ENCODE results near the gene PLAAT4.
"Not testable (repeated sequence)": the region's sequence is repeated elsewhere in the genome, so short reads cannot be mapped to it uniquely, and the experiment has no call there.

The PLAAT4 gene

GRCh38 chr11:63572026-63572688 lies 35.5 kb downstream of the PLAAT4 start:
- no peaks in the 10 kb centered on the region for H3K27me3 ChIP-seq (ENCODE audit: insufficient read depth, poor library complexity, severe bottlenecking)
- TF ChIP-seq SPI1 (IDR thresholded peaks at IDR 0.05; ENCODE audit: borderline replicate concordance, low read depth) (peak; percentile 80; the same call in 1 of the 2 replicates), GABPA (IDR thresholded peaks at IDR 0.05; ENCODE audit: low read depth) (no peak)
- DNase-seq (ENCODE audit: low read depth in 1 of 2, low spot score in 1 of 2), result no peak
- no peak overlapping the region for H3K4me3 ChIP-seq (replicated peaks; ENCODE audit: insufficient read depth, low read length)
- H3K27ac ChIP-seq (replicated peaks), result no peak overlapping the region

GRCh38 chr11:63573881-63574855 lies 37.6 kb downstream of the PLAAT4 start:
- Histone ChIP-seq H3K27me3 (ENCODE audit: insufficient read depth, poor library complexity, severe bottlenecking) (no peaks in the 10 kb centered on the region), H3K27ac (replicated peaks) (0 out of 2 replicates have a peak overlapping the region, but pooled peaks have one; percentile 13), H3K4me3 (replicated peaks; ENCODE audit: insufficient read depth, low read length) (no peak overlapping the region)
- no peak for TF ChIP-seq GABPA (IDR thresholded peaks at IDR 0.05; ENCODE audit: low read depth)
- TF ChIP-seq SPI1 (IDR thresholded peaks at IDR 0.05; ENCODE audit: borderline replicate concordance, low read depth), result no peak
- no peak for TF ChIP-seq POLR2AphosphoS5 (IDR thresholded peaks at IDR 0.05; ENCODE audit: low read depth)
- no peak for TF ChIP-seq CTCF (IDR thresholded peaks at IDR 0.05; ENCODE audit: insufficient read depth, low read length)
- TF ChIP-seq REST (IDR thresholded peaks at IDR 0.05; ENCODE audit: insufficient replicate concordance, low read depth), result no peak
- peak in 1 of 2 experiments; percentile 52 for DNase-seq (ENCODE audit: low read depth in 1 of 2, low spot score in 1 of 2)

GRCh38 chr11:63574856-63575602 lies 38.4 kb downstream of the PLAAT4 start:
- DNase-seq (ENCODE audit: low read depth in 1 of 2, low spot score in 1 of 2), result no peak
- Histone ChIP-seq H3K4me3 (replicated peaks; ENCODE audit: insufficient read depth, low read length) (no peak overlapping the region), H3K27ac (replicated peaks) (no peak overlapping the region), H3K27me3 (ENCODE audit: insufficient read depth, poor library complexity, severe bottlenecking) (no peaks in the 10 kb centered on the region)
- no peak for TF ChIP-seq POLR2AphosphoS5 (IDR thresholded peaks at IDR 0.05; ENCODE audit: low read depth)
- no peak for TF ChIP-seq SPI1 (IDR thresholded peaks at IDR 0.05; ENCODE audit: borderline replicate concordance, low read depth)
- no peak for TF ChIP-seq CTCF (IDR thresholded peaks at IDR 0.05; ENCODE audit: insufficient read depth, low read length)
- no peak for TF ChIP-seq REST (IDR thresholded peaks at IDR 0.05; ENCODE audit: insufficient replicate concordance, low read depth)
- TF ChIP-seq GABPA (IDR thresholded peaks at IDR 0.05; ENCODE audit: low read depth), result no peak

GRCh38 chr11:63578882-63579281 lies 42.3 kb downstream of the PLAAT4 start:
- DNase-seq (ENCODE audit: low read depth in 1 of 2, low spot score in 1 of 2); H3K27me3 ChIP-seq (ENCODE audit: insufficient read depth, poor library complexity, severe bottlenecking); H3K4me3 ChIP-seq (replicated peaks; ENCODE audit: insufficient read depth, low read length); H3K27ac ChIP-seq (replicated peaks): not testable (repeated sequence)

GRCh38 chr11:63581224-63581623 lies 44.6 kb downstream of the PLAAT4 start:
- H3K27ac ChIP-seq (replicated peaks); DNase-seq (ENCODE audit: low read depth in 1 of 2, low spot score in 1 of 2); H3K4me3 ChIP-seq (replicated peaks; ENCODE audit: insufficient read depth, low read length); H3K27me3 ChIP-seq (ENCODE audit: insufficient read depth, poor library complexity, severe bottlenecking): not testable (repeated sequence)

All from HL-60 (cell line).